HepG2 (cell line): ENCODE measurements around the gene JAG1. TPM values are rescaled to one million over a fixed set of nuclear protein-coding genes. Genes with fewer than 3 reads are reported as not detected.

Experiments
- ARID2 ChIP-seq: sonication (generic); formaldehyde crosslinking; IDR thresholded peaks from 2 replicates; pipeline ENCODE4 v1.8.1; 2022; ENCODE audit warnings: mild to moderate bottlenecking, missing genetic modification reagents, borderline replicate concordance
- ATF3 ChIP-seq: sonication (generic); formaldehyde crosslinking; IDR thresholded peaks from 2 replicates; pipeline ENCODE4 v1.4.0; 2020; ENCODE audit warnings: missing genetic modification reagents
- DNMT1 ChIP-seq: sonication (generic); formaldehyde crosslinking; IDR thresholded peaks from 2 replicates; pipeline ENCODE4 v1.5.1; 2020; ENCODE audit warnings: mild to moderate bottlenecking, missing genetic modification reagents
- EED ChIP-seq: sonication (generic); formaldehyde crosslinking; IDR thresholded peaks from 2 replicates; pipeline ENCODE4 v1.5.0; 2020; ENCODE audit warnings: mild to moderate bottlenecking, missing genetic modification reagents
- ESRRA ChIP-seq: sonication (generic); formaldehyde crosslinking; IDR thresholded peaks from 2 replicates; pipeline ENCODE4 v1.5.1; 2020; ENCODE audit warnings: mild to moderate bottlenecking, low read depth, missing genetic modification reagents
- GATAD1 ChIP-seq: IDR thresholded peaks from 2 replicates; pipeline ENCODE4 v1.6.1; 2016; ENCODE audit warnings: missing genetic modification reagents, missing compliant biosample characterization
- HHEX ChIP-seq: IDR thresholded peaks from 2 replicates; pipeline ENCODE4 v1.6.1; 2016; ENCODE audit warnings: control low read depth
- KLF13 ChIP-seq: sonication (generic); formaldehyde crosslinking; IDR thresholded peaks from 2 replicates; pipeline ENCODE4 v1.4.0; 2020; ENCODE audit warnings: mild to moderate bottlenecking, missing genetic modification reagents
- SP2 ChIP-seq: sonication (generic); formaldehyde crosslinking; IDR thresholded peaks from 2 replicates; pipeline ENCODE4 v1.5.1; 2020; ENCODE audit warnings: mild to moderate bottlenecking, missing genetic modification reagents
- THAP7 ChIP-seq: sonication (generic); formaldehyde crosslinking; IDR thresholded peaks from 2 replicates; pipeline ENCODE4 v1.8.1; 2023; ENCODE audit warnings: mild to moderate bottlenecking, missing genetic modification reagents
- YY1 ChIP-seq: IDR thresholded peaks from 2 replicates; pipeline ENCODE4 v1.6.1; 2011; ENCODE audit warnings: low read length, low read depth, moderate library complexity, mild to moderate bottlenecking; ENCODE audit not compliant: insufficient read depth, insufficient replicate concordance
- ZFP36 ChIP-seq: fragments of 150-350 bp; IDR thresholded peaks from 2 replicates; pipeline ENCODE4 v1.6.1; 2018; ENCODE audit warnings: borderline replicate concordance, low read length, low read depth; ENCODE audit not compliant: partially characterized antibody
- ZFP36L2 ChIP-seq: sonication (generic); formaldehyde crosslinking; IDR thresholded peaks from 2 replicates; pipeline ENCODE4 v1.4.0; 2020; ENCODE audit warnings: missing genetic modification reagents
- ZNF205 ChIP-seq: IDR thresholded peaks from 2 replicates; pipeline ENCODE4 v1.6.1; 2018; ENCODE audit warnings: missing biosample characterization, missing genetic modification reagents
- ZNF30 ChIP-seq: sonication (generic); formaldehyde crosslinking; IDR thresholded peaks from 2 replicates; pipeline ENCODE4 v1.5.0; 2020; ENCODE audit warnings: mild to moderate bottlenecking, missing genetic modification reagents
- ZNF660 ChIP-seq: sonication (generic); formaldehyde crosslinking; IDR thresholded peaks from 2 replicates; pipeline ENCODE4 v1.5.1; 2020; ENCODE audit warnings: mild to moderate bottlenecking, low read depth, missing genetic modification reagents, borderline replicate concordance
- ZNF703 ChIP-seq: sonication (generic); formaldehyde crosslinking; IDR thresholded peaks from 2 replicates; pipeline ENCODE4 v1.5.1; 2020; ENCODE audit warnings: missing genetic modification reagents, mild to moderate bottlenecking, moderate library complexity, borderline replicate concordance
- ZNF781 ChIP-seq: sonication (generic); formaldehyde crosslinking; IDR thresholded peaks from 2 replicates; pipeline ENCODE4 v1.5.1; 2020; ENCODE audit warnings: borderline replicate concordance, mild to moderate bottlenecking, missing genetic modification reagents; ENCODE audit errors: not compliant biosample characterization
- polyA plus RNA-seq, 8 experiments: library from polyadenylated mRNA; depleted of rRNA in 3 of 8; stranded (reverse) in 7 of 8; unstranded in 1 of 8; fragments of >200 nt; fragmentation: Illumina TruSeq in 4 of 8; extraction: Trizol in 4 of 8; gene quantifications; 2 replicates each; pipeline versions ENCODE4 v1.2.1 to v1.2.3, GENCODE V29; 2011 to 2016; ENCODE audit warnings: low read depth in 4 of 8, missing spikeins in 1 of 8, mixed read lengths in 1 of 8; ENCODE audit not compliant: insufficient read depth in 1 of 8
- total RNA-seq, 5 experiments: library from RNA; depleted of rRNA; stranded (reverse); fragments of >200 nt; fragmentation: Illumina TruSeq; extraction: Trizol; gene quantifications; 2 replicates each; pipeline ENCODE4 v1.2.3, GENCODE V29; 2016; ENCODE audit warnings: low read depth in 1 of 5
- TF ChIP-seq, protein P1 (sequence below), 2 experiments: IDR thresholded peaks; 2 replicates each; pipeline ENCODE4 v1.6.1; 2011 to 2012; ENCODE audit warnings: low read length in 2 of 2, borderline replicate concordance in 1 of 2, low read depth in 1 of 2, mild to moderate bottlenecking in 1 of 2, moderate library complexity in 1 of 2
- TF ChIP-seq, protein P2 (sequence below): sonication (generic); formaldehyde crosslinking; IDR thresholded peaks from 2 replicates; pipeline ENCODE4 v1.5.1; 2020; ENCODE audit warnings: mild to moderate bottlenecking, missing genetic modification reagents, moderate library complexity
- TF ChIP-seq, protein P3 (sequence below): sonication (generic); formaldehyde crosslinking; IDR thresholded peaks from 2 replicates; pipeline ENCODE4 v1.5.0; 2020; ENCODE audit warnings: missing genetic modification reagents

The JAG1 gene
- total and polyA plus RNA-seq, 2 of the 13 experiments (the other 11 are each of a cell fraction or from before 2014, with no cell fraction given), result 47.1 to 56.3 TPM

DNA sequence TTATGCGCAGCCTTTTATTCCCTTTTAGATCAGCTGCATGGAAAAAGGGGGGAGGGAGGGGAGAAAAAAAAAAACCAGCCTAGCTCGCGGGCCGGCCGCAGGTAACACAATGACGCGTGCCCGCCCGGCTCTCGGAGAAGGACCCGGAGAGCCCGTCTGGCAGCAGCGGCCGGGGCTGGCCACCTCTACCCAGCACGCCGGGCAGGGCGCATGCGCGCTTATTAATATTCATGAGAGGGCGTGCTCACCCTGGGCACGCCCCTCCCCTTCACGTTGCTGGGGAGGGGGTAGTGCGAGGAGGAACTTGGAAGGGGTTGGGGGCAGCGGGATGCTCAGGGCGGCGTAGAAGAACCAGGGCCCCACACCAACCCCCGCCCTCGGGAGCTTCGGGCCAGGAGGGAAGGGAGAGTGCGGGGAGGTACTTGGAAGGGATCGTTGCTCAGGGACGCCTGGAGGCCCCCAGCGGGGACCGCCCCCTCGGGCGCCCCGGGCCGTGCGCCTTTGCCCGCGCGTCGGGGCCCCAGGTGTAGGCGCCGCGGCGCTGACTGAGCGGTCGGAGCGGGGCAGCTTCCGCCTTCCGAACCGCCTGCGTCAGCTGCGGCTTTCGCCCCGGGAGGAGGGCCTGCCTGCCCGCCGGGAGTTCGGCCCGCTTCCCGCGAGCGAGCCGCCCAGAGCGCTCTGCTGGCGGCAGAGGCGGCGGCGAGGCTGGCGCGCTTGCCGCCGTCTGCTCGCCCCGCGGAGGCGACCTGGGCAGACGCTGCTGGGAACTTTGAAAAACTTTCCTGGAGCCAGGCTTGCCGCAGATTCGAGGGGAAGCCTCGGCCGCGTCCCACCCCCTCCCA lies at the start of gene JAG1 (continued):
- TF ChIP-seq KLF13 (CRISPR knock-in tag) (no peak), ZNF703 (CRISPR knock-in tag) (no peak), THAP7 (CRISPR knock-in tag) (peak; percentile 81), YY1 (peak; percentile 52), ZFP36L2 (CRISPR knock-in tag) (0 out of 2 replicates have a peak, but pooled peaks have one; percentile 27), ZNF205 (CRISPR knock-in tag) (no peak), HHEX (no peak), ZFP36 (no peak), ZNF660 (CRISPR knock-in tag) (0 out of 2 replicates have a peak, but pooled peaks have one; percentile 11), ATF3 (CRISPR knock-in tag) (peak; percentile 69), EED (no peak; the same call in none of the 2 replicates), DNMT1 (CRISPR knock-in tag) (peak; percentile 53), ZNF30 (CRISPR knock-in tag) (no peak), ESRRA (CRISPR knock-in tag) (peak; percentile 74), SP2 (CRISPR knock-in tag) (peak; percentile 12; the same call in 1 of the 2 replicates), ZNF781 (CRISPR knock-in tag) (peak; percentile 96), GATAD1 (CRISPR knock-in tag) (no peak; the same call in 1 of the 2 replicates), ARID2 (CRISPR knock-in tag) (no peak; the same call in none of the 2 replicates)
- TF ChIP-seq, protein P1, sequence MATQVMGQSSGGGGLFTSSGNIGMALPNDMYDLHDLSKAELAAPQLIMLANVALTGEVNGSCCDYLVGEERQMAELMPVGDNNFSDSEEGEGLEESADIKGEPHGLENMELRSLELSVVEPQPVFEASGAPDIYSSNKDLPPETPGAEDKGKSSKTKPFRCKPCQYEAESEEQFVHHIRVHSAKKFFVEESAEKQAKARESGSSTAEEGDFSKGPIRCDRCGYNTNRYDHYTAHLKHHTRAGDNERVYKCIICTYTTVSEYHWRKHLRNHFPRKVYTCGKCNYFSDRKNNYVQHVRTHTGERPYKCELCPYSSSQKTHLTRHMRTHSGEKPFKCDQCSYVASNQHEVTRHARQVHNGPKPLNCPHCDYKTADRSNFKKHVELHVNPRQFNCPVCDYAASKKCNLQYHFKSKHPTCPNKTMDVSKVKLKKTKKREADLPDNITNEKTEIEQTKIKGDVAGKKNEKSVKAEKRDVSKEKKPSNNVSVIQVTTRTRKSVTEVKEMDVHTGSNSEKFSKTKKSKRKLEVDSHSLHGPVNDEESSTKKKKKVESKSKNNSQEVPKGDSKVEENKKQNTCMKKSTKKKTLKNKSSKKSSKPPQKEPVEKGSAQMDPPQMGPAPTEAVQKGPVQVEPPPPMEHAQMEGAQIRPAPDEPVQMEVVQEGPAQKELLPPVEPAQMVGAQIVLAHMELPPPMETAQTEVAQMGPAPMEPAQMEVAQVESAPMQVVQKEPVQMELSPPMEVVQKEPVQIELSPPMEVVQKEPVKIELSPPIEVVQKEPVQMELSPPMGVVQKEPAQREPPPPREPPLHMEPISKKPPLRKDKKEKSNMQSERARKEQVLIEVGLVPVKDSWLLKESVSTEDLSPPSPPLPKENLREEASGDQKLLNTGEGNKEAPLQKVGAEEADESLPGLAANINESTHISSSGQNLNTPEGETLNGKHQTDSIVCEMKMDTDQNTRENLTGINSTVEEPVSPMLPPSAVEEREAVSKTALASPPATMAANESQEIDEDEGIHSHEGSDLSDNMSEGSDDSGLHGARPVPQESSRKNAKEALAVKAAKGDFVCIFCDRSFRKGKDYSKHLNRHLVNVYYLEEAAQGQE (IDR thresholded peaks at IDR 0.05; ENCODE audit: borderline replicate concordance in 1 of 2, low read depth in 1 of 2, low read length in 2 of 2), result peak in 1 of 2 experiments; percentile 76; a peak in 1 of 4 replicates
- TF ChIP-seq, protein P2, sequence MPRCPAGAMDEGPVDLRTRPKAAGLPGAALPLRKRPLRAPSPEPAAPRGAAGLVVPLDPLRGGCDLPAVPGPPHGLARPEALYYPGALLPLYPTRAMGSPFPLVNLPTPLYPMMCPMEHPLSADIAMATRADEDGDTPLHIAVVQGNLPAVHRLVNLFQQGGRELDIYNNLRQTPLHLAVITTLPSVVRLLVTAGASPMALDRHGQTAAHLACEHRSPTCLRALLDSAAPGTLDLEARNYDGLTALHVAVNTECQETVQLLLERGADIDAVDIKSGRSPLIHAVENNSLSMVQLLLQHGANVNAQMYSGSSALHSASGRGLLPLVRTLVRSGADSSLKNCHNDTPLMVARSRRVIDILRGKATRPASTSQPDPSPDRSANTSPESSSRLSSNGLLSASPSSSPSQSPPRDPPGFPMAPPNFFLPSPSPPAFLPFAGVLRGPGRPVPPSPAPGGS (CRISPR knock-in tag), result no peak; the same call in 1 of the 2 replicates
- TF ChIP-seq, protein P3, sequence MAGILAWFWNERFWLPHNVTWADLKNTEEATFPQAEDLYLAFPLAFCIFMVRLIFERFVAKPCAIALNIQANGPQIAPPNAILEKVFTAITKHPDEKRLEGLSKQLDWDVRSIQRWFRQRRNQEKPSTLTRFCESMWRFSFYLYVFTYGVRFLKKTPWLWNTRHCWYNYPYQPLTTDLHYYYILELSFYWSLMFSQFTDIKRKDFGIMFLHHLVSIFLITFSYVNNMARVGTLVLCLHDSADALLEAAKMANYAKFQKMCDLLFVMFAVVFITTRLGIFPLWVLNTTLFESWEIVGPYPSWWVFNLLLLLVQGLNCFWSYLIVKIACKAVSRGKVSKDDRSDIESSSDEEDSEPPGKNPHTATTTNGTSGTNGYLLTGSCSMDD (CRISPR knock-in tag), result no peak
